ENCODE measurements around the gene ITGAX.

ITGAX gene

GRCh38 chr16:31402687-31403086 is 47.7 kb downstream of the ITGAX start:
- no peaks in the 10 kb centered on the region for H3K79me1 ChIP-seq (ENCODE audit: low read length)
- H2BK120ac ChIP-seq (ENCODE audit: insufficient read depth, low read length, poor library complexity): no peak overlapping the region
- H3K27ac ChIP-seq (ENCODE audit: low read depth, low read length): no peak overlapping the region
- no peak overlapping the region for H3K18ac ChIP-seq (ENCODE audit: low read length)
- H3K27me3 ChIP-seq (ENCODE audit: insufficient read depth, low read length): peaks cover 2% of the 10 kb centered on the region
- no peak overlapping the region for H3K14ac ChIP-seq (ENCODE audit: low read length)
- H3K4me1 ChIP-seq (ENCODE audit: control insufficient read depth in 1 of 2, insufficient read depth in 2 of 2, low read length in 2 of 2): no peaks in the 10 kb centered on the region
- no peaks in the 10 kb centered on the region for H3K79me2 ChIP-seq (ENCODE audit: control insufficient read depth, insufficient read depth, low read length, poor library complexity)
- WGBS (ENCODE audit: extremely low coverage, insufficient coverage, insufficient read length): no CpG with 5 or more reads among the region's 1 CpG
- H2BK5ac ChIP-seq (ENCODE audit: low read depth, low read length, poor library complexity): no peak overlapping the region
- H3K36me3 ChIP-seq (ENCODE audit: control insufficient read depth in 1 of 2, insufficient read depth in 2 of 2, low read length in 2 of 2): no peaks in the 10 kb centered on the region
- H4K12ac ChIP-seq (ENCODE audit: low read depth, low read length): no peak overlapping the region
- H2BK12ac ChIP-seq (ENCODE audit: low read length): no peak overlapping the region
- peak in 1 of 2 donors; percentile 73 for DNase-seq
- H3K9ac ChIP-seq (ENCODE audit: low read length): no peak overlapping the region
- H2AK5ac ChIP-seq (ENCODE audit: low read length): no peak overlapping the region
- no peak overlapping the region for H4K8ac ChIP-seq (ENCODE audit: low read depth, low read length)
- no peak overlapping the region for H2AFZ ChIP-seq (ENCODE audit: insufficient read depth, low read length, poor library complexity)
- no peak overlapping the region for H4K91ac ChIP-seq (ENCODE audit: low read depth, low read length)
- no peak overlapping the region for H3K4me2 ChIP-seq (ENCODE audit: low read length)
- peaks cover 13% of the 10 kb centered on the region for H3K9me3 ChIP-seq (ENCODE audit: insufficient read depth, low read depth, low read length)
- H3K23ac ChIP-seq (ENCODE audit: low read length): no peak overlapping the region
- H3K4me3 ChIP-seq (ENCODE audit: low read depth, low read length): no peak overlapping the region
- no peak overlapping the region for H3K4ac ChIP-seq (ENCODE audit: low read depth, low read length)

DNA sequence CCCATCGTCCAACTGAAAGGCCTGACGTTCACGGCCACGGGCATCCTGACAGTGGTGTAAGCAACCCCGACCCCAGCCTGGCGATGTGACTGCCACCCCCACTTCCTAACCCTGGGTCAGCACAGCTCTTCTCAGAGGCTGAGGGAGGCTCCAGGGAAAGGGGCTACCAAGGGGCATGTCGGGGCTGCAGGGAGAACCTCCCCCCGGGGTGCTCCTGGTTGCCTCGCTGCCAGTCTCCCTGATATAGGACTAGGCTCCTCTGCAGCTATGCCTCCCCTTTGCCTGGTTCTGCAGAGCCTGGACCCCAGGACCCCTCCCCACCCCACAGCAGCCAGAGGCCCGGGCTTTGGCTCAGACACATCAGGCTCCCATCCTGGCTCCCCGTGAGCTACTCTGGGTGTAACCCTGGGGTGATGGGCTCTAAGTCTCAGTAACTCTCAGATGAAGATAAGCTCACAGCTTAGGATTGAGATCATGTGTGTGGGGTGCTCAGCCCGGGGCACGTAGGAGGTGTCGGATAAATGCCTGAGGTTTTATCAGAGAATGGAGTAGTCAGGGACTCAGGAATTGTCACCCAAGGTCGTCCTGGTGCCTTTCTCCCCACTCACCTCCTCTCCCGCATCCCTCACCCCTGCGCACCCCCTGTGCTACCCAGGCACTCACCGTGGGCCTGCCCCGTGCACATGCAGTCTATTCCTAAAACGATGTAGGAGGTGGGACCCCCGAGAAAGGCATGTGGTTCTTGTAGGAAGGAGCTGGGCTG is 48.8 kb downstream of the ITGAX start:
- Histone ChIP-seq H2BK120ac (ENCODE audit: insufficient read depth, low read length, poor library complexity) (no peak overlapping the region), H3K4ac (ENCODE audit: low read depth, low read length) (no peak overlapping the region), H4K12ac (ENCODE audit: low read depth, low read length) (no peak overlapping the region), H3K4me3 (ENCODE audit: low read depth, low read length) (no peak overlapping the region), H2AFZ (ENCODE audit: insufficient read depth, low read length, poor library complexity) (no peak overlapping the region), H3K14ac (ENCODE audit: low read length) (no peak overlapping the region), H4K8ac (ENCODE audit: low read depth, low read length) (no peak overlapping the region), H3K4me1 (ENCODE audit: control insufficient read depth in 1 of 2, insufficient read depth in 2 of 2, low read length in 2 of 2) (no peaks in the 10 kb centered on the region), H3K9ac (ENCODE audit: low read length) (no peak overlapping the region), H2BK12ac (ENCODE audit: low read length) (no peak overlapping the region), H3K9me3 (ENCODE audit: insufficient read depth, low read depth, low read length) (peaks cover 14% of the 10 kb centered on the region), H3K79me1 (ENCODE audit: low read length) (no peaks in the 10 kb centered on the region), H3K27ac (ENCODE audit: low read depth, low read length) (no peak overlapping the region), H3K27me3 (ENCODE audit: insufficient read depth, low read length) (peaks cover 2% of the 10 kb centered on the region), H2BK5ac (ENCODE audit: low read depth, low read length, poor library complexity) (no peak overlapping the region), H3K18ac (ENCODE audit: low read length) (no peak overlapping the region), H3K79me2 (ENCODE audit: control insufficient read depth, insufficient read depth, low read length, poor library complexity) (no peaks in the 10 kb centered on the region), H3K23ac (ENCODE audit: low read length) (no peak overlapping the region), H3K4me2 (ENCODE audit: low read length) (no peak overlapping the region), H4K91ac (ENCODE audit: low read depth, low read length) (no peak overlapping the region), H3K36me3 (ENCODE audit: control insufficient read depth in 1 of 2, insufficient read depth in 2 of 2, low read length in 2 of 2) (no peaks in the 10 kb centered on the region), H2AK5ac (ENCODE audit: low read length) (no peak overlapping the region)
- no peak for DNase-seq
- WGBS (ENCODE audit: extremely low coverage, insufficient coverage, insufficient read length): no CpG with 5 or more reads among the region's 21 CpGs

DNA sequence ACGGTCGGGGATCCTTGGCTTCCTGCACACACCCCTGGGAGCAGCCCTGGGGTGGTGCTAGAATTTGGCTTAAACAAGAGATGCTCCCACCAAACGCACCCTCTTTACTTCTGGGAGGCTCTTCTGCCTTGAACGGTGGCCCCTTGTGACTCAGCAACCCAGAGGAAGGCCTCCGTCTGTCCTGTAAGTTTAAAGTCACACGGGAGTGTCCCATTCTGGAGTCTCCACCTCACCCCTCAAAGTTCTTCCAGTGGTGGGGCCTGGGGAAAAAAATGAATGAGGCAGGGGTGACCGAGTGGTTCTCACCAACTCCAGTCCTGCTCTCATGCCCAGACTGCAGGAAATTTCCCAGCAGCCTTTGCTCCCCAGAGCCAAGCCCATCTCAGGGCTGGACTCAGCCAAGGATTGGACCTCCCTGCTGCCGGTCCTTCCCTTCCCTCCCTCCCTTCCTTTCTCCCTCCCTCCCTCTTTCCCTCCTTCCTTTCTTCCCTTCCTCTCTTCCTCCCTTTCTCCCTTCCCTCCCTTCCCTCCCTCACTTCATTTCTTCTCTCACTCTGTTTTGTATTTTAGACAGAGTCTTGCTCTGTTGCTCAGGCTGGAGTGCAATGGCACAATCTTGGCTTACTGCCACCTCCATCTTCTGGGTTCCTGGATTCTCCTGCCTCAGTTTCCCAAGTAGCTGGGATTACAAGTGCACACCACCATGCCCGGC is 49.5 kb downstream of the ITGAX start:
- H4K8ac ChIP-seq (ENCODE audit: low read depth, low read length): no peak overlapping the region
- H3K27ac ChIP-seq (ENCODE audit: low read depth, low read length): no peak overlapping the region
- DNase-seq: no peak
- H3K9ac ChIP-seq (ENCODE audit: low read length): no peak overlapping the region
- no peak overlapping the region for H2BK120ac ChIP-seq (ENCODE audit: insufficient read depth, low read length, poor library complexity)
- H3K4me1 ChIP-seq (ENCODE audit: control insufficient read depth in 1 of 2, insufficient read depth in 2 of 2, low read length in 2 of 2): no peaks in the 10 kb centered on the region
- no peak overlapping the region for H3K4me2 ChIP-seq (ENCODE audit: low read length)
- no peak overlapping the region for H3K18ac ChIP-seq (ENCODE audit: low read length)
- peaks cover 10% of the 10 kb centered on the region for H3K9me3 ChIP-seq (ENCODE audit: insufficient read depth, low read depth, low read length)
- no peak overlapping the region for H2AFZ ChIP-seq (ENCODE audit: insufficient read depth, low read length, poor library complexity)
- no peak overlapping the region for H4K12ac ChIP-seq (ENCODE audit: low read depth, low read length)
- H2BK12ac ChIP-seq (ENCODE audit: low read length): no peak overlapping the region
- no peak overlapping the region for H3K4ac ChIP-seq (ENCODE audit: low read depth, low read length)
- H3K79me1 ChIP-seq (ENCODE audit: low read length): no peaks in the 10 kb centered on the region
- H3K36me3 ChIP-seq (ENCODE audit: control insufficient read depth in 1 of 2, insufficient read depth in 2 of 2, low read length in 2 of 2): no peaks in the 10 kb centered on the region
- H3K4me3 ChIP-seq (ENCODE audit: low read depth, low read length): no peak overlapping the region
- peaks cover 2% of the 10 kb centered on the region for H3K27me3 ChIP-seq (ENCODE audit: insufficient read depth, low read length)
- no peak overlapping the region for H4K91ac ChIP-seq (ENCODE audit: low read depth, low read length)
- no CpG with 5 or more reads among the region's 9 CpGs for WGBS (ENCODE audit: extremely low coverage, insufficient coverage, insufficient read length)
- no peak overlapping the region for H3K14ac ChIP-seq (ENCODE audit: low read length)
- H2AK5ac ChIP-seq (ENCODE audit: low read length): no peak overlapping the region
- no peak overlapping the region for H2BK5ac ChIP-seq (ENCODE audit: low read depth, low read length, poor library complexity)
- no peaks in the 10 kb centered on the region for H3K79me2 ChIP-seq (ENCODE audit: control insufficient read depth, insufficient read depth, low read length, poor library complexity)
- no peak overlapping the region for H3K23ac ChIP-seq (ENCODE audit: low read length)

DNA sequence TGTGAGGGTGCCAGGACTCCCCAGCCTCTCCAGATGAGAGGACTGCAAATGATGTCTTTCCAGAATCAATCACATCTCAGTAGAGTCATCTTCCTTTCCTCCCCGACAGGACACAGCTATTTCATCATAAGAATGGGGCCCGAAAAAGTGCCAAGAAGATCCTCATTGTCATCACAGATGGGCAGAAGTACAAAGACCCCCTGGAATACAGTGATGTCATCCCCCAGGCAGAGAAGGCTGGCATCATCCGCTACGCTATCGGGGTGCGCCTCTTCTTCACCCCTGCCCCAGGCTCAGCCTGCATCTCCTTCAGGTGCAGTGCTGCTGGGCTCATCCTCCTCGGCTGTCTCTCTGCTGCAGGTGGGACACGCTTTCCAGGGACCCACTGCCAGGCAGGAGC is 52.4 kb downstream of the ITGAX start:
- H3K4ac ChIP-seq (ENCODE audit: low read depth, low read length): no peak overlapping the region
- H2AFZ ChIP-seq (ENCODE audit: insufficient read depth, low read length, poor library complexity): no peak overlapping the region
- H4K8ac ChIP-seq (ENCODE audit: low read depth, low read length): no peak overlapping the region
- H4K91ac ChIP-seq (ENCODE audit: low read depth, low read length): no peak overlapping the region
- H3K27ac ChIP-seq (ENCODE audit: low read depth, low read length): no peak overlapping the region
- no peak overlapping the region for H2AK5ac ChIP-seq (ENCODE audit: low read length)
- no peak for DNase-seq
- H3K4me1 ChIP-seq (ENCODE audit: control insufficient read depth in 1 of 2, insufficient read depth in 2 of 2, low read length in 2 of 2): no peaks in the 10 kb centered on the region
- no peak overlapping the region for H3K18ac ChIP-seq (ENCODE audit: low read length)
- peak overlapping the region; percentile 69 for H4K12ac ChIP-seq (ENCODE audit: low read depth, low read length)
- H3K4me2 ChIP-seq (ENCODE audit: low read length): no peak overlapping the region
- H3K79me1 ChIP-seq (ENCODE audit: low read length): no peaks in the 10 kb centered on the region
- no peak overlapping the region for H2BK120ac ChIP-seq (ENCODE audit: insufficient read depth, low read length, poor library complexity)
- H3K79me2 ChIP-seq (ENCODE audit: control insufficient read depth, insufficient read depth, low read length, poor library complexity): no peaks in the 10 kb centered on the region
- peak overlapping the region; percentile 3 for H3K4me3 ChIP-seq (ENCODE audit: low read depth, low read length)
- no peak overlapping the region for H3K9ac ChIP-seq (ENCODE audit: low read length)
- peaks cover 5% of the 10 kb centered on the region for H3K9me3 ChIP-seq (ENCODE audit: insufficient read depth, low read depth, low read length)
- H3K23ac ChIP-seq (ENCODE audit: low read length): no peak overlapping the region
- no peak overlapping the region for H2BK12ac ChIP-seq (ENCODE audit: low read length)
- H3K27me3 ChIP-seq (ENCODE audit: insufficient read depth, low read length): peaks cover 2% of the 10 kb centered on the region
- H3K14ac ChIP-seq (ENCODE audit: low read length): no peak overlapping the region
- no peaks in the 10 kb centered on the region for H3K36me3 ChIP-seq (ENCODE audit: control insufficient read depth in 1 of 2, insufficient read depth in 2 of 2, low read length in 2 of 2)
- no CpG with 5 or more reads among the region's 8 CpGs for WGBS (ENCODE audit: extremely low coverage, insufficient coverage, insufficient read length)
- no peak overlapping the region for H2BK5ac ChIP-seq (ENCODE audit: low read depth, low read length, poor library complexity)

Measured in trophoblast cell (in vitro differentiated cells and primary cell).